COLO668 (cell line): Measurements from ENCODE around the gene IKZF1.
A peak's percentile ranks its signal among the peaks of the same experiment; 100 is the strongest.

ENCODE experiments used
- DNase-seq: peaks from one replicate; lab custom pipeline; 2025; ENCODE audit not compliant: unreplicated experiment; lab: John Stamatoyannopoulos, UW

IKZF1 gene

DNA sequence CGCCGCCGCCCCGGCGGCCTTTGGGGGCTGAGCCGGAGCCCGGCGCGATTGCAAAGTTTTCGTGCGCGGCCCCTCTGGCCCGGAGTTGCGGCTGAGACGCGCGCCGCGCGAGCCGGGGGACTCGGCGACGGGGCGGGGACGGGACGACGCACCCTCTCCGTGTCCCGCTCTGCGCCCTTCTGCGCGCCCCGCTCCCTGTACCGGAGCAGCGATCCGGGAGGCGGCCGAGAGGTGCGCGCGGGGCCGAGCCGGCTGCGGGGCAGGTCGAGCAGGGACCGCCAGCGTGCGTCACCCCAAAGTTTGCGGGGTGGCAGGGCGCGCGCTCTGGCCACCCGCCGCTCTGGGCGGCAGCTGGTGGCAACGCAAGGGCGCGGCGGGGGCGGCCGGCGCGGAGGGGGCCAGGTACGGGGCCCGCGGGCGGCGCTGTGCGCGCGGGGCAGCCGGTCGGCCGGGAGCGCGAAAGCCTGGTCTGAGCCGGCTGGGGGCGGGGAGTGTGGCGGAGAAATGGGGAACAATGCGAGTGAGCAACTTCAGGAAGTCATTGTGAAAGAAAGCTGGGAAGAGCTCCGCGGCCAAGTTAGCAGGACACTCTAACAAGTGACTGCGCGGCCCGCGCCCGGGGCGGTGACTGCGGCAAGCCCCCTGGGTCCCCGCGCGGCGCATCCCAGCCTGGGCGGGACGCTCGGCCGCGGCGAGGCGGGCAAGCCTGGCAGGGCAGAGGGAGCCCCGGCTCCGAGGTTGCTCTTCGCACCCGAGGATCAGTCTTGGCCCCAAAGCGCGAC is at the start of gene IKZF1:
TSS of gene IKZF1 (plus strand) at position 588 of the 782 bp plus-strand sequence. CDS start 14,346 bp downstream, outside the sequence.
- peak; percentile 37 for DNase-seq

DNA sequence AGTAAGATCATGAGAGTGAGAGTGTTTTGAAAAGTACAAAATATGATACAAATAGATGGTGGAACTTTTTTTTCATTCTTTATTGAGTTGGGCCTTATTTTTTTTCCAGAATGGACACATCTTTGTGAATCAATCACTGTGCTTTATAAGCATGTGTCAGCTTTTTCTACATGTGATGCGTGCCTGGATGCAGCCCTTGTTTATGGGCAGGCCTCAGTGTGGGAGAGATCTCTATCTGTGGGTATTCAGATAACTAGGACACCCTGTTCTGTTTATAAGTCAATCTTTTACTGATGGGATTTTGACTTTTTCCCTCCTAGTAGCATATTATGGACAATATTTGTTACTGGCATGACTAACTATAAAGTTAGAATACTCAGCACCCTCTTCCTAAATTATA is 42.9 kb upstream of the IKZF1 start:
- DNase-seq = no peak

DNA sequence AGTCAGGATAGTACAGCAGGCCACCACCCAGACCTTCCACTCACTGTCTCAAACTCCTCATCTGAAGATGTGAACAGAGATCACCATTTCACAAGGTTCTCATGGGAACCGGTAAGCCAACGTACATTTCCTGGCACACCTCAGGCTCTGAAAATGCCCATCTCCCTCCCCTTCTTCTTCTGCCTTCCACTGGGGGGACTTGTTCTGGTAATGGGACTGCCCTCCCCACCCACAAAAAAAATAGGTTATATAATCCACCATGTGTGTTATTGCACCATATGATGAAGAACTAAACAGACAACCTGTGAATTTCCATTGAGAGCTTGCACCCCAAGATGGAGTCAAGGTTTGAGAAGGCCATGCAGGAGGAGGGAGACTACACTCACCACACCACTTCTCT is 42.1 kb upstream of the IKZF1 start:
- no peak for DNase-seq

DNA sequence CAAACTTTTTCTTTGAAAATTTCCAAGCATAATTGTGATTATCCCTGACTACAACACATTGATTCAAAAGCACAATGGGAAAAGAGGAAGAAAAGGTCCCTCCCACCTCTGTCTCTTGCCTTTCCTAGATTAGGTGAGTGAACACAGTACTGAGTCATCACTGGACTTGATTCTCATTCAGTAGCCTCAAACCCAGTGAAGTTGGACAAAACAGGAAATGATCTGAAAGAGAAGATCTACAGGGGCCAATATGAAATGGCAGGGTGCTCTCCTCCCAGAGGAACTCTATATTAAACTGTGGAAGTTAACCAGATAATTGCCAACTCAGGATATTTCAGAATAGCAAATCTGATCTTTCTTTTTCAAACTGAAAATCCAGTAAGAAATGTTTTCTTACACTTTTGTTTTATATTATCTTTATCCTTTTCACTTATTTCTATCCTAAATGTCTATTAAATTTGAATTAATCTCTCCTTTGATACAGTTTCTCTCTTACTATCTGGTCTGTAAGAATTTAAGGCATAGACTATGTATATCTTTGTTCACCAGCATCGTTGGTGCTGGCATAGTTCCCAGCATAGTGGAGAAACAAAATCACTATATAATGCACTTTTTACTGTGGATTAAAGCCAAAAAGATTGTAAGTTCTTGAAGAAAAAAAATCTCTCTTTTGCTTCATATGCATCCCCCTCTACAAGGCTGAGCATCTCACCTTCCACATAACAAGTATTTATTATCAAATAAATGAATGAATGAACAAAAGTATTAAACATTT is 41.4 kb upstream of the IKZF1 start:
- DNase-seq = no peak

DNA sequence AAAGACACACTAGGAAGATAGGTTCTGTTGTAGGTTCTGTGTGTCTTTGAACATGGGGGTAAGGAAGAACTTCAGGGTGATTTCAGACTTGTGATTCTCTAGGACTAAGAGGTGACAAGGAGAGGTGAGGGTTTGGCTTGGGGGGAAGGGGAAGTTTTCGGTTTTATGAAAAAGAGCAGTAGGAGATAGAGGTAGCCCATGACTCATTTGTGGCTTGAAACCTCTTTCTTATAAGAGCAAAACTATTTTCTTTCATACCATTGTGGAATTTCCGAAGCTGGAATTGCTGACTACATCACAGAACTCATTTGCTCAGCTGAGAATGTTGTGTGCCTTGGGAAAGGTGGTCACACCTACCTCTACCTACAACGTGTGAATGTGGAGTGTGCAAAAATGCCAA is 39.6 kb upstream of the IKZF1 start:
- DNase-seq = no peak

DNA sequence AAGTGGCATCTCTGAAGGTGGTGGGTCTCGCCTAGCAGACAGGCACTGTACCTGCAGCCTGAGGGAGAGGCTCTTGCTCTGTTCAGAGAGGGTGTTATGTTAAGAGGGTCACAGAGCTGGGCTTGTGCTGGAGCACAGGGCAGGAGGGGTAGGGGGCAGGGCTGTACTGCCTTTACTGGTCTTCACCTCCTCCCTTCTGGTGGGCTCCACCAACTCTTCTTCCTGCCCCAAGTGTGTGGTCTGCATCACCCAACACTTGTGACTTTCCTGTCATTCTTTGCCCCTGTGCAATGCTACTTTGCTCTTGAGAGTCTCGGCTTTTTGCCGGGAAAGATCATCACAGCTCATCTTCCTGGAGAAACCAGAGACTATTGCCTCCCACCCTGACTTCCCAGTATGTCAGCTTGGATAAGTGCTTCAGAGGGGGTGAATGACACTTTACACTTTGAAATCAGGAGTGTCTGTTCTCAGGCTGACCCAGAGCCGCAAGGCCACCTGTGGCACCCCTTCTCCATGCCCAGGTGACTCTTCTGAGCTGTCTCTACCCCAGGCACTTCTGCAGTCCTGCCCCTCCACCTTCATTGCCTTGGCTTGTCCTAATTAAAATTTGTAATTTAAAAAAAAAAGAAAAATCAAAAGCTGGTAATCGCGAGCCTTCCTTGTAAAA is 38.4 kb upstream of the IKZF1 start:
- no peak for DNase-seq

DNA sequence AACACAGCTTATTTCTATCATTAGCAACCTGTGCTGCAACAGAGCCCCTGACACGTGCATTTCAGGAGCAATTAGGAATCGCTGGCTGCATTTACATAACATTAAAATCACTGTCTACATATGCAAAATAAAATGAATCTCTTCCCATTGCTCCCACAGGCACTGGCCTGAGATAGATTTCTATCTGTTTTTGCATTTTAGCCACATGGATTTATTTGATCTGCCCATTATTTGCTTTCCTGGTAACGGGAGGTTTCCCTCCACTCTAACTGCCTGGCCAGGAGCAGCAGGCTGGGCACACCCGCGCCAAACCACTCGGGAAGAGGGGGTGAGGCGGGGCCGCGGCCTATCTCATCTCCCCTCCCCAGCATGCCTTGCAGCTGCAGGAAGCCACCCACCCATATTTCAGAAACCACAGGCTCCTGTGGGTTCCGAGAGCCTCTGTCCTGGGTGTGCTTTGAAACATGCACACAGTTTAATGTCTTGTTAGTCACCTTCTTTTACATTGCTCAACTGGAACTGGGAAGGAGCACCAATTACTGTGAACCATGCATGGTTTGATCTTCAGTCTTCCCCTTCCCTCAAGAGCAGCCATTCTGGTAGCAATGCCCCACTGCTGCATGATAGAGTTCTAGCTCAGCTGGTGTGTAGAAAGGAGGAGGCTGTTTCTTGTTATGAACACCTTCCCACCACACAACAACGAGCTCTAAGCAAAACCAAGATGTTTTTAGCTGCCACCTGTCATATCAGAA is 37.7 kb upstream of the IKZF1 start:
- no peak for DNase-seq

DNA sequence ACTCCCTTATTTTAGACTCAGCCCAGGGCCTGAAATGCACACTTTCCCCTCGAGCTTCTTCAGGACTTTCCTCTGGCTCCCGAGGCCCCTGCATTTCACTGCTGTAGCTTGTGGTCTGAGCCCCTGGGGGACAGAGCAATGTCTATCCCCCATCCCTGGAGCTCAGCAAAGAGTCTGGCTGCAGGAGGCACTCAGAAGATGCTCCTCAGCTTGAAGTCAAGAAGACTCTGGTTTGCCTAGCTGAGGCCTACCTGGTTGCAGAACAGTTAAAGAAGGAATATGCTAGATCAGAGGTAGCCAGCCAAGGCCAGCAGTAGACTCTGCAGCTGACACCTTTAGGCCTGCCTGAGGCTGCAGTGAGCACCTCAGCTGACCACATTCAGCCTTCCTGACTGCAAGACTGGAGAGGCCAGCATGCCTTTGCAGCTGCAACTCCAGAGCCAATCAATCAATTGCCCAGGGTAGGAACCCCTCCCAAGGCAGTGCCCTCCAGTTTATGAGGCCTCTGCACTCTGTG is 36.9 kb upstream of the IKZF1 start:
- DNase-seq = no peak

DNA sequence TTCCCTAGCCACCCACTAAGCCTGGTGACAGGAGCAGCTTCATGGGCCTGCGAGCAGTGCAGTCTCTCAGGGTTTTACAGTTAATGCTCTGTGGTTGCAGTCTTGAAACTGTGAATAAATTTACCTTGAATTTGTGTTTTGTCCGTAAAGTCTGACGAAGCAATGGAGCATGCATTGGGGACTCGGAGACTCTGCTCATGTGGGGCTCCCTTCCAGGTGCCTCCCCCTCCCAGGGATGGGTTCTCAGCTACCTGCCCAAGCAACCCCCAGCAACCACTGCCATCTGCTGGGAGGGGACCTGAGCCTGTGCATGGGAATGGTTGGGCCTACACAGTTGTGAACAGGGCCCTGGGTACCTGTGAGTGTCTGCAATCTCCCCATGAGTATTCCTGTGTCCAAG is 36.3 kb upstream of the IKZF1 start:
- DNase-seq = no peak

DNA sequence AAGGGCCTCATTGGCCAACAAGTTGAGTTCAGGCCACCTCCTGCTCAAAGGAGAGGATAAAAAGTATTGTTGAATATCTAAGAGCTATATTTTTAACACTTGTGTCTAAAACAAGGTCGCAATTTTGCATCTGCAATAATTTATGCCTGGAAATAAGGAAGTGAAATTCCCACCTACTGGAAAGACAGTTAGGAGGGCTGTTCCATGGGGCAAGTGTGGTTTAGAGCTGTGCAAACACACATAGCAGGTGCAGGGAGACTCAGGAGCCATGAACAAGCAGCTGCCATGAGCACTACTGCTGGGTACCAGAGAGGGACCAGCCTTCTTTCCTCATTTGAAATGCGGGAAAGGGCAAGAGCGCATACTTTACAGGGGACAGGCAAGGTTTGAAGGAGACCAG is 35.5 kb upstream of the IKZF1 start:
- DNase-seq = no peak

DNA sequence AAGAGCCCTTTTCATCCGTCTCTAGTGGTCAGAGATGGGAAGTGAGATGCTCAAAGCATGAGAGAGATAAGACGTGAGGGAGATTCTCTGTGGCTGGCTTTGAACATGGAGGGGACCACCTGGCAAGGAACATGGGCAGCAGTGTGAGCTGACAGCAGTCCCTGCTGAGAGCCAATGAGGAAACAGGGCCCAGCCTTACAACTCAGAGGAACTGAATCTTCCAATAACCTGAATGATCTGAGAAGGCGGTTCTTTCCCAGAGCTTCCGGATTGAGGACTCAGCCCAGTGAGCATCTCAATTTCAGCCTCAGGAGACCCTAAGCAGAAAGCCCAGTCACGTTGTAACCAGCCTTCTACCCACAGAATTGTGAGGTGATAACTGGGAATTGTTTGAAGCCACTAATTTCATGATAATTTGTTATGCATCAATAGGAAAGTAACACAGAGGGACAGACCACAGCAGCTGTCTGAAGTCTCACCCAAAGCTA is 33.9 kb upstream of the IKZF1 start:
- DNase-seq = no peak

DNA sequence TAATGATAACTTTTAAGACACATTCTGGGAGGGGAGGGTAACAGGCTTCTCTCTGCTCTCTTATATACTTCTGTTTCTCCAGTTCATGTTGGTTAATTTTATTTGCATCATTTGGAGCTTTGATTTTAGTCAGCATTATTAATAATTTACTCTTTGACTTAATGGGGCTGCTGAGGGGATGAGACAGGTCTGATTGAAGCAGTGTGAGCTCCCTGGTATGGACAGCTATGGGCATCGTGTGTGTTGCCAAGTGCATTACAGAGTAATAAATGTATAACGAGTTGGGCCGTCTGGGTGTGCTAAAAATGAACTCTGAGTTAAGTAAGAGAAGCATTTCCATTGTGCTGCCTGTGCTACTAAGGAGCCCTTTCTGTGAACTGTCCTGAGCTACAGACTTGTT is 31.7 kb upstream of the IKZF1 start:
- no peak for DNase-seq

DNA sequence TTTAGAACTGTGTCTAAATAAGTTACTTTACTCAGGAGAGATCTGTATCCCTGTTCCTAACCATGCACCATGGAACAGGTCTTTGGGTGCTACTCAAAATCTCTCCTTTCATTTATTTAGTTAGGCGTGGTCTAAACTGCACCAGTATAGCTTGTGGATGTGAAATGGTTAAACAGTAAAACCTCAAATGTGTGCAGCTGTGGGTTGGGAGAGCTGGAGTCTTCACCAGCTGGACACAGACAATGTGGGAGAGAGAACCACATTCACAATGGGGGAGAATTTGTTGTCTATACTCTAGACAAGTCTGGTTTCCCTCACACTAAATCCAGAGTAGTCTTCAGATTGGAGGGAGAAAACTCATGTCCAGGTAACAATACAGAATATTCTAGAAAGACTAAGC is 31.2 kb upstream of the IKZF1 start:
- no peak for DNase-seq

DNA sequence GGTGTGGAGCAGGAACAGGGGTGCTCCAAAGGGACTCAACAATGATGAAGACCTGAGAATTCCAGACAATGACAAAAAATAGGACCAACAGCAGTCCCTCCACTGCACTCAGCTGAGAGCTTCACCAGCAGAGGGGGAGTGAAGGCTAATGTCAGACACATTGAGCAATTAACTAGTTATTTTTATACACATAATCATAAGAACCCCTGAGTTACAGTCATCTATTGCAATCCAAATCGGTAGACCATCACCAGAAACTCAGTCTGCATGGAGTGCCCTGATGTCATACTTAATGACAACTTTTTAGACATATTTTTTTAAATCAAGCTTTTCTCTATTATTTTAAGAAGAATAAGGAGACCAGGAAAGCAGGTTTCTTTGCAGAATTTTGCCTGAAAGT is 30.6 kb upstream of the IKZF1 start:
- DNase-seq = no peak

DNA sequence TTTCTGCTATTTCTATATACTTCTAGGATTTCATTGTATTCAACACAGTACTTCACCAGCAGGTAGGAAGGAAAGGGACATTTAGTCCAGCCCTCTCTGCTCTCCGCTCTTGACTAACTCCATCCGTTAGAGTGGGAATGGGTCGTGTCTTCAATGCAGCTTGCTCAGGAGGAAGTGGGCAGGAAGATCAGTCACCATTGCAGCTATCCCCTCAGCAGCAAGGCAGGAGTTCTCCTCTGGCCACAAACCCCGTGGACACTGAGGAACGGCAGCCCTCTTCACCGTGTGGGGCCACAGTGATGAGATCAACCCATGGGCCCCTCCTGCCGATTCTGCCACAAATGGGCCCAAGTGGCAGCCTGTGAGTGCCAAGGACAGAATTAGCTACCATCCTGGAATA is 30.2 kb upstream of the IKZF1 start:
- no peak for DNase-seq

DNA sequence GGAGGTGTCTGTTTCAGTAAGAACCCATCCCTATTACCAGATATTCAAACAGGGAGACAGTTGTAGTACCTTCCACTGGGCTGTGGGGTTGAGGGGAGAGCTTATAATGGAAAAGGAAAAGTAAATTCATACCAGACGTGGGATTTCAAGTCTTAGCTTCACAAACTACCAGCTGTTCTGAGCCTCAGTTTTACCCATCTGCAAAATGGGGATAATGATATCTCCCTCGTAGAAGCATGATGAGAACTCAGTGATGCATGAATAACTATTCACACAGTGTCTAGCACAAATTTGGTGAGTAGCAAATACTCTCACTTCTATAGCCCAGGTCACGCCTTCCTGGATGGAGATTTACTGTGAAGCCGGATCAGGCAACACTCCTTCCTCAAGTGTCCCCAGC is 29.1 kb upstream of the IKZF1 start:
- no peak for DNase-seq

DNA sequence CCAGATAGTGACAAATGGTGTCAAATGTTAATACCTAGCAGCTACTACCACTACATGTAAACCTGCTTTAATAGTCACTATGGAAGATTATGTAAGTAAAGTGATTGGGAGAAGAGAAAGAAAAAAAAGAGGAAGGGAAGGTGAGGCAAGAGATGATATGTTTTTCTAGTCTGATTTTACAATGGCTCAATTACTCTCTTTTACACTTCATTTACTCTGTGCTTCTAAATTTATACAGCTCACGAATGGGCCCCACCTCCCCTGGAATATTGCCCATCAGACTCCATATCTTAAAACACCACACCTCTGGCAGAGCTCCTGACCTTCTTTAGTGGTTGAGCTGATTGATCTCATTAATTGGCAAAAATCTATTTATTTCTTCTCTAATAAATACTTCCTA is 28.0 kb upstream of the IKZF1 start:
- DNase-seq = no peak

DNA sequence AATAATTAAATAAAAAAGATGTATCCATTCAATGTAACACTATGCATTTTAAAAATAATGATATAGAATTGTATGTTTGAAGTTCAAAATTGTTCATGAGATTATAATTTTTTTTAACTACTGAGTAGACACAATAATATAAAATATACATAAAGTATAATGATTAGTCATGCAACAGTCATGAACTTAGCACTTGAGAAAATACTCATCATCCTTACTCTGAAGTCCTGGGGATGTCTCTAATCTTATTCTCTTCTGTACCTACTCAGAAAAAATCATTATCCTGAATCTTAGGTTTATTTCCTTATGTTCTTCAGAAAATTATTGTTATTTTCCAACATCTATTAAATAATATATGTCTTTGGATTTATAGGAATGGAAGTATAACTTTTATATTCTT is 26.4 kb upstream of the IKZF1 start:
- DNase-seq = no peak

DNA sequence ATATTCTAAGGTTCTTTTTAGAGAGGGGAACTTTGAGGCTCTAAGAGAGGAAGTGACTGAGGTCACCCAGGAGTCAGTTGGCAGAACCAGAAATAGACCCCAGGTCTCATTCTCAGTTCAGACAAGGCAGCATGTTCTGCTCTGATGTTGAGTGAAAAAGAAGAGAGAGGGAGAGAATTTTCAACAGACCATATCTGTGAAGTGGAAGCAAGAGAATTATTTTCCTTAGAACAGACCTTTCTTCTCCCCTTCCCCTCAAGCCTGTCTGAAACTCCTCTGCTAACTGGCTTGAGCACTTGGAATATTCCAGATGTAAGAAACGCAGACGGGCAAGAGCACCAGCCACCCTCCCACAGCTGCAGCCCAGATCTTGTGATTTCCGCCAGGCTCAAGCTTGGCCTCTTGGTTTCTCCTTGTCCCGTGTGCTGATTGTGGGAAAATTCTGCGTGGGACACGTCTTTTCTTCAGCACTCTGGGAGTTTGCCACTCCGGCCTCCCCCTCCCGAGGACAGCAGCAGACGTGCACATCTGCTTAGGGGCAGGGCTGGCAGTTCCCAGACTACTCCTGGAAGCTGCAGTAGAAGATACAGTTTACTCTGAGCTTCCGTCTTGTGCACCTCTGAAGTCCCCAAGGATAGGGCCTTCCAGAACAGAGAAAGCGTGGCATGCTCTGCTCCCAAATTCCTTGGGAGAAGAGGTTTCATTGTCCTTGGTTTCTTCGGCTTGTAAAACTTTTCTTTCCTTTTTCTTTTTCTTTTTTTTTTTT is 22.7 kb upstream of the IKZF1 start:
- no peak for DNase-seq
